NCI-H345 treated with DMSO at 0.1 percent for 48 hours (cell line): ENCODE measurements around the gene PTPRT.

ENCODE experiments used
- DNase-seq: peaks from one replicate; lab custom pipeline; 2025; ENCODE audit not compliant: unreplicated experiment; lab: John Stamatoyannopoulos, UW

PTPRT gene

GRCh38 chr20:42161228-42161829 lies 1028.4 kb downstream of the PTPRT start:
- no peak for DNase-seq

GRCh38 chr20:42159808-42160207 lies 1029.9 kb downstream of the PTPRT start:
- DNase-seq, result no peak

- no peak for DNase-seq
Observed at GRCh38 chr20:42158272-42158671, 1031.4 kb downstream of the PTPRT start.

- DNase-seq, result no peak
Observed at GRCh38 chr20:42155586-42155985, 1034.1 kb downstream of the PTPRT start.

- DNase-seq, result no peak
Observed at GRCh38 chr20:42152575-42152974, 1037.1 kb downstream of the PTPRT start.

- DNase-seq, result no peak
Observed at GRCh38 chr20:42150230-42150629, 1039.5 kb downstream of the PTPRT start.

- DNase-seq, result no peak
Observed at GRCh38 chr20:42138729-42139128, 1051.0 kb downstream of the PTPRT start.

GRCh38 chr20:42134265-42135098 lies 1055.2 kb downstream of the PTPRT start:
- no peak for DNase-seq

GRCh38 chr20:42130810-42131596 lies 1058.7 kb downstream of the PTPRT start:
- DNase-seq, result no peak

GRCh38 chr20:42125426-42125825 lies 1064.3 kb downstream of the PTPRT start:
- DNase-seq, result no peak

- no peak for DNase-seq
Observed at GRCh38 chr20:42123981-42124473, 1065.7 kb downstream of the PTPRT start.

GRCh38 chr20:42118409-42119125 lies 1071.1 kb downstream of the PTPRT start:
- no peak for DNase-seq

GRCh38 chr20:42118001-42118400 lies 1071.7 kb downstream of the PTPRT start:
- no peak for DNase-seq

- DNase-seq, result no peak
Observed at GRCh38 chr20:42113236-42113635, 1076.5 kb downstream of the PTPRT start.

- no peak for DNase-seq
Observed at GRCh38 chr20:42112161-42112560, 1077.5 kb downstream of the PTPRT start.

- DNase-seq, result no peak
Observed at GRCh38 chr20:42111349-42111748, 1078.4 kb downstream of the PTPRT start.

- DNase-seq, result no peak
Observed at GRCh38 chr20:42110301-42110700, 1079.4 kb downstream of the PTPRT start.

GRCh38 chr20:42102000-42102399 lies 1087.7 kb downstream of the PTPRT start:
- DNase-seq, result no peak

- DNase-seq, result no peak
Observed at GRCh38 chr20:42100137-42100704, 1089.5 kb downstream of the PTPRT start.

- DNase-seq, result peak; percentile 9
Observed at GRCh38 chr20:42099101-42099500, 1090.6 kb downstream of the PTPRT start.

- DNase-seq, result peak; percentile 76
Observed at GRCh38 chr20:42098418-42098817, 1091.3 kb downstream of the PTPRT start.
